GM12875 (cell line): ENCODE data around the gene RHOH.

Experiments
- H3K4me3 ChIP-seq: one replicate; pipeline ENCODE4 v1.5.1; 2011; ENCODE audit warnings: low read depth, low read length, control low read depth
- CTCF ChIP-seq: IDR thresholded peaks from 2 replicates; pipeline ENCODE4 v1.5.1; 2011; ENCODE audit warnings: low read depth, mild to moderate bottlenecking, control low read depth, inconsistent platforms, low read length, moderate library complexity, borderline replicate concordance; ENCODE audit not compliant: insufficient read depth

Gene RHOH

DNA sequence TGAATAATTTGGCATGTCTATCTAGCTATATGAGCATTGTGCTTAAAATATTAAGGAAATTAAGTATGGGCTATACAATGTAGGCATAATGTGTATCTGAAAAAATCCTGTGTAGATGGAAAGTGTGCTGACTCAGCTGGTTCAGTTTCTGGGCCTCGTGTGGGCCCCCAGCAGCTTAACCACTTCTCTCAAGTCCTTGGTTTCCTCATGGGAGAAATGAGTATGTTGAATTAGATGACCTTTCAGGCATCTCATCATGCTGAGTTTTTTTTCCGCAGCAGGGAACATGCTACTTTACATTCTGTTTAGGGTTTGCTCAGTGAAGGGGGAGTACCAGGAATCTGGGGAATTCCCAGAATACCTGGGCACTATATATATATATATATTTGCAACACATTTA, 30.5 kb downstream of the RHOH start:
- no peak for TF ChIP-seq CTCF
- no peak overlapping the region for H3K4me3 ChIP-seq

GRCh38 chr4:40228497-40229365, 31.9 kb downstream of the RHOH start:
- H3K4me3 ChIP-seq, result no peak overlapping the region
- TF ChIP-seq CTCF, result peak; percentile 58; the same call in 1 of the 2 replicates

DNA sequence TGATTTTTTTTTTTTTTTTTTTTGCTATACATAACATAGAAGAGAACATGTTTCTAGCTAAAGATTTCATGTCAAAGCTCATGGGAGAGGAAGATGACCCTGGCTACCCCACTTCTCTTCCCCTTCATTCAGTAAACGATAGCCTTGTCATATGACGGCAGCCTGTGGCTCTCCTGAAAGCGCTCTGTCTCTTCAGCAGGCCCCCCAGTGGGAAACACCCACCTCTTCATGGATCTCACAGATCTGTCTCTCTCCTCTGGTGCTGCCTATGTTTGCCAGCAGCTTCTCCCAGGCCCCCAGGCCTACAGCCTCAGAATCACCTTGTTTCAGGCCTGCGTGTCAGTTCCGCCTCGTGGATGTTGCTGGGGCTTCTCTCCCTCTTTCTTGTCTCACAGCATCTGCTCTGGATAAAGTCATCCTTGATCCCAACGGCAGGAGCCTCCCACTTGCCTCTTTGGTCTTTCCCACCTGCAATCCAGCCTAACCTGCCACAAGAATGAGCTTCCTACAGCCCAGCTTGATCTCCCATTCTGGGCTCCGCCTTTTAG, 34.6 kb downstream of the RHOH start:
- no peak for TF ChIP-seq CTCF
- H3K4me3 ChIP-seq, result no peak overlapping the region

DNA sequence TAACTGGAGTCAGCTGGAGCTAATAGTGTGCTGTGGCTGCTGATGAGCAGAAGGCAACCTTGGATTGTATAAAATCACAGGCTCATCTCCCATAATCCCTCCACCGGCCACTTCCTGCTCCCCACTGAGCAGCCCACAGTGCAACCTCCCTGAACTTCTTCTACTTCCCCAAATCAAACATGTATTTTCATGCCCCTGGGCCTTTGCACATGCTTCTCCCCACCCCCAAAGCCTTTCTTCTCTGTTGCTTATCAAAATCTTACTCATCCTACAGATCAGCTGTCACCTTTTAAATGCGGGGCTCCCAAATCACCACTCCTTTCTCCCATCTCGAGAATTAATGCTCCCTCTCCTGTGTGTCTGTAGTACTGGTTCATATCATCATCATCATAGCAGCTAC, 35.8 kb downstream of the RHOH start:
- no peak overlapping the region for H3K4me3 ChIP-seq
- no peak for TF ChIP-seq CTCF

GRCh38 chr4:40233227-40233626, 36.4 kb downstream of the RHOH start:
- no peak for TF ChIP-seq CTCF
- no peak overlapping the region for H3K4me3 ChIP-seq

DNA sequence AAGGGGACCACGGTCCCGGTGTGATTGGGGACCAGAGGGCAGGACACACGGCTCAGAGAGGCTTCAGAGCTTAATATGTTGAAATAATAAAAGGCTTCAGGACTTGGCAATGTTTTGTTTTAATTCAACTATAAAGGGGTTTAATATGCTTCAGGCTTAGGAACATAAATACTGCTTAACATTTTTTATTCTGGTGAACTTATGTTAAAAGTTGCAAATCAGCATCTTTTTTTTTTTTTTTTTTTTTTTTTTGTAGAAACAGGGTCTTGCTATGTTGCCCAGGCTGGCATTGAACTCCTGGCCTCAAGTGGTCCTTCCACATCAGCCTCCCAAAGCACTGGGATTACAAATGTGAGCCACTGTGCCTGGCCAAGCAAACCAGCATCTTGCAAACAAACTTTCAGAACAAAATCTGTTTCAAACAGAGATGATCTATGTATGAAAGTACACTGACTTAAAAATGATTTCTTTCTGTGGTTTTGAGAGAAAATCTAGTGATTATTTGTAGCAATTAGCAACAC, 37.7 kb downstream of the RHOH start:
- TF ChIP-seq CTCF, result no peak

More for the DNA sequence above, 37.7 kb downstream of the RHOH start:
- no peak overlapping the region for H3K4me3 ChIP-seq
